Measurements from ENCODE around the gene LIPC. TPM values are rescaled to one million over a fixed set of nuclear protein-coding genes. Genes with fewer than 3 reads are reported as not detected.

LIPC gene
- polyA plus RNA-seq, 1 of the 3 experiments (the other 2 are of a cell fraction), result not detected

DNA sequence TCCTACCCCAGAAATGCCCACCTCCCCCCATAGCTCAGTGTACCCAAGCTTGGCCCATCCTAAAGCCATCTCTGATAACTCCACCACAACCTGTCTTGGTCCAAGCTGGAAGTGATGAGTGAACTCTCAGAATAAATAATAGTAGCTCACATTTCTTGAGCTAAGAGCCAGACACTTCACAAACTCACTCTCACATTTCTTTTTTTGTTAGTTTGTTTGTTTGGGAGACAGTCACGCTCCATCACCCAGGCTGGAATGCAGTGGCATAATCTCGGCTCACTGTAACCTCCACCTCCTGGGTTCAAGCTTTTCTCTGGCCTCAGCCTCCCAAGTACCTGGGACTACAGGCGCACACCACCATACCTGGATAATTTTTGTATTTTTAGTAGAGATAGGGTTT is 46.2 kb downstream of the LIPC start:
- Histone ChIP-seq H3K27me3 (ENCODE audit: insufficient read depth) (no peaks in the 10 kb centered on the region), H4K20me1 (ENCODE audit: insufficient read depth) (no peaks in the 10 kb centered on the region), H3K79me2 (ENCODE audit: insufficient read depth) (no peaks in the 10 kb centered on the region), H2AFZ (ENCODE audit: low read depth) (no peak overlapping the region), H3F3A (replicated peaks; ENCODE audit: insufficient read depth) (no peaks in the 10 kb centered on the region), H3K4me3 (ENCODE audit: low read depth in 2 of 2, low read length in 1 of 2) (no peak overlapping the region), H3K36me3 (replicated peaks in 1 of 2; ENCODE audit: control insufficient read depth in 1 of 2, insufficient read depth in 2 of 2, low read length in 1 of 2) (no peaks in the 10 kb centered on the region), H3K9ac (no peak overlapping the region), H3K9me3 (no peaks in the 10 kb centered on the region), H3K27ac (ENCODE audit: low read depth in 2 of 2, low read length in 1 of 2) (no peak overlapping the region), H3K9me2 (no peaks in the 10 kb centered on the region), H3K4me1 (ENCODE audit: control insufficient read depth in 1 of 2, insufficient read depth in 2 of 2, low read depth in 1 of 2, low read length in 1 of 2) (peaks cover 0 to 10% of the 10 kb centered on the region in 2 experiments; a peak in 1 of 4 replicates), H3K4me2 (no peak overlapping the region)
- WGBS (ENCODE audit: low lambda C conversion rate), result 97% methylated on average over 3 of the region's 3 CpGs
- no peak for DNase-seq
- POLR2A ChIA-PET, result no interaction called here
- CTCF ChIA-PET, result no interaction called here
- no peak for TF ChIP-seq FOXJ3 (CRISPR knock-in tag; IDR thresholded peaks at IDR 0.05)
- TF ChIP-seq CHD2 (IDR thresholded peaks at IDR 0.05; ENCODE audit: low read length, partially characterized antibody), result no peak
- TF ChIP-seq, protein P1, sequence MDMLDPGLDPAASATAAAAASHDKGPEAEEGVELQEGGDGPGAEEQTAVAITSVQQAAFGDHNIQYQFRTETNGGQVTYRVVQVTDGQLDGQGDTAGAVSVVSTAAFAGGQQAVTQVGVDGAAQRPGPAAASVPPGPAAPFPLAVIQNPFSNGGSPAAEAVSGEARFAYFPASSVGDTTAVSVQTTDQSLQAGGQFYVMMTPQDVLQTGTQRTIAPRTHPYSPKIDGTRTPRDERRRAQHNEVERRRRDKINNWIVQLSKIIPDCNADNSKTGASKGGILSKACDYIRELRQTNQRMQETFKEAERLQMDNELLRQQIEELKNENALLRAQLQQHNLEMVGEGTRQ (IDR thresholded peaks at IDR 0.05; ENCODE audit: borderline replicate concordance, low read depth, low read length), result no peak
- no peak for TF ChIP-seq TAF1 (IDR thresholded peaks at IDR 0.05; ENCODE audit: borderline replicate concordance, low read depth, low read length)
- TF ChIP-seq, protein P2, sequence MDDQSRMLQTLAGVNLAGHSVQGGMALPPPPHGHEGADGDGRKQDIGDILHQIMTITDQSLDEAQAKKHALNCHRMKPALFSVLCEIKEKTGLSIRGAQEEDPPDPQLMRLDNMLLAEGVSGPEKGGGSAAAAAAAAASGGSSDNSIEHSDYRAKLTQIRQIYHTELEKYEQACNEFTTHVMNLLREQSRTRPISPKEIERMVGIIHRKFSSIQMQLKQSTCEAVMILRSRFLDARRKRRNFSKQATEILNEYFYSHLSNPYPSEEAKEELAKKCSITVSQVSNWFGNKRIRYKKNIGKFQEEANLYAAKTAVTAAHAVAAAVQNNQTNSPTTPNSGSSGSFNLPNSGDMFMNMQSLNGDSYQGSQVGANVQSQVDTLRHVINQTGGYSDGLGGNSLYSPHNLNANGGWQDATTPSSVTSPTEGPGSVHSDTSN (IDR thresholded peaks at IDR 0.05), result no peak
- no peak for TF ChIP-seq GABPA (IDR thresholded peaks at IDR 0.05; ENCODE audit: low read depth)
- TF ChIP-seq EZH2phosphoT487 (IDR thresholded peaks at IDR 0.05; ENCODE audit: borderline replicate concordance, low read depth), result no peak
- no peak for TF ChIP-seq NRF1 (IDR thresholded peaks at IDR 0.05; ENCODE audit: low read depth, low read length)
- TF ChIP-seq POLR2AphosphoS5 (IDR thresholded peaks at IDR 0.05; ENCODE audit: low read depth, low read length), result no peak
- no peak for TF ChIP-seq TCF12 (IDR thresholded peaks at IDR 0.05)
- TF ChIP-seq, protein P3, sequence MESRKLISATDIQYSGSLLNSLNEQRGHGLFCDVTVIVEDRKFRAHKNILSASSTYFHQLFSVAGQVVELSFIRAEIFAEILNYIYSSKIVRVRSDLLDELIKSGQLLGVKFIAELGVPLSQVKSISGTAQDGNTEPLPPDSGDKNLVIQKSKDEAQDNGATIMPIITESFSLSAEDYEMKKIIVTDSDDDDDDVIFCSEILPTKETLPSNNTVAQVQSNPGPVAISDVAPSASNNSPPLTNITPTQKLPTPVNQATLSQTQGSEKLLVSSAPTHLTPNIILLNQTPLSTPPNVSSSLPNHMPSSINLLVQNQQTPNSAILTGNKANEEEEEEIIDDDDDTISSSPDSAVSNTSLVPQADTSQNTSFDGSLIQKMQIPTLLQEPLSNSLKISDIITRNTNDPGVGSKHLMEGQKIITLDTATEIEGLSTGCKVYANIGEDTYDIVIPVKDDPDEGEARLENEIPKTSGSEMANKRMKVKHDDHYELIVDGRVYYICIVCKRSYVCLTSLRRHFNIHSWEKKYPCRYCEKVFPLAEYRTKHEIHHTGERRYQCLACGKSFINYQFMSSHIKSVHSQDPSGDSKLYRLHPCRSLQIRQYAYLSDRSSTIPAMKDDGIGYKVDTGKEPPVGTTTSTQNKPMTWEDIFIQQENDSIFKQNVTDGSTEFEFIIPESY (IDR thresholded peaks at IDR 0.05; ENCODE audit: borderline replicate concordance, low read depth), result no peak

DNA sequence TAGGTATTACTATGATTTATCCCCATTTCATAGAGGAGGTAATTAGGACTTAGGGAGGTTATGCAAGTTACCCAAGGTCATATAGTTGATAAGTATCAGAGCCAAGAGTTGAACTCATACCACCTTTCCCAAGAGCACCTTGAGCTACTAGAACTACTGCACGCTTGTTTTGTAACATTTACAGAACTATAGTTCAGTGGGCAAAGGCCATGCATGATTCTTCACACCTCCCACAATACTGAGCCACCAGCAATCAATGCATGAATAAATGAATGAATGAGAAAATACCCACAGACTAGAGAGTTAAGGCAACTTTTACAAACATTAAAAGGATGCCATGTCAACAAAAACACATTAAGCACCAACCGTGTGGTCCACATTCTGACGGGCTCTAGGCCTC is 46.8 kb downstream of the LIPC start:
- POLR2A ChIA-PET, result no interaction called here
- Histone ChIP-seq H3K9me2 (no peaks in the 10 kb centered on the region), H3K36me3 (replicated peaks in 1 of 2; ENCODE audit: control insufficient read depth in 1 of 2, insufficient read depth in 2 of 2, low read length in 1 of 2) (no peaks in the 10 kb centered on the region), H3K27me3 (ENCODE audit: insufficient read depth) (no peaks in the 10 kb centered on the region), H3K27ac (ENCODE audit: low read depth in 2 of 2, low read length in 1 of 2) (no peak overlapping the region), H3K9ac (no peak overlapping the region), H3K4me2 (no peak overlapping the region), H3K79me2 (ENCODE audit: insufficient read depth) (no peaks in the 10 kb centered on the region), H3K4me3 (ENCODE audit: low read depth in 2 of 2, low read length in 1 of 2) (no peak overlapping the region), H4K20me1 (ENCODE audit: insufficient read depth) (no peaks in the 10 kb centered on the region), H2AFZ (ENCODE audit: low read depth) (no peak overlapping the region), H3F3A (replicated peaks; ENCODE audit: insufficient read depth) (no peaks in the 10 kb centered on the region), H3K4me1 (ENCODE audit: control insufficient read depth in 1 of 2, insufficient read depth in 2 of 2, low read depth in 1 of 2, low read length in 1 of 2) (peaks cover 0 to 6% of the 10 kb centered on the region in 2 experiments; a peak in 1 of 4 replicates), H3K9me3 (no peaks in the 10 kb centered on the region)
- DNase-seq, result no peak
- TF ChIP-seq EP300 (IDR thresholded peaks at IDR 0.05; ENCODE audit: borderline replicate concordance in 1 of 2, low read depth in 1 of 2, low read length in 1 of 2), result no peak
- TF ChIP-seq RCOR1 (IDR thresholded peaks at IDR 0.05; ENCODE audit: low read length), result no peak
- no peak for TF ChIP-seq GABPA (IDR thresholded peaks at IDR 0.05; ENCODE audit: low read depth)
- no peak for TF ChIP-seq RAD21 (IDR thresholded peaks at IDR 0.05; ENCODE audit: low read length)
- TF ChIP-seq, protein P2 (IDR thresholded peaks at IDR 0.05), result no peak
- no peak for TF ChIP-seq NRF1 (IDR thresholded peaks at IDR 0.05; ENCODE audit: low read depth, low read length)
- no peak for TF ChIP-seq TEAD4 (IDR thresholded peaks at IDR 0.05; ENCODE audit: borderline replicate concordance, insufficient read depth)
- no peak for TF ChIP-seq MXI1 (IDR thresholded peaks at IDR 0.05; ENCODE audit: low read depth, low read length)
- no peak for TF ChIP-seq ELF1 (IDR thresholded peaks at IDR 0.05)
- TF ChIP-seq IRF3 (IDR thresholded peaks at IDR 0.05; ENCODE audit: low read depth, low read length), result no peak
- no peak for TF ChIP-seq USF1 (IDR thresholded peaks at IDR 0.05; ENCODE audit: borderline replicate concordance, low read depth)
- no peak for TF ChIP-seq FOXJ3 (CRISPR knock-in tag; IDR thresholded peaks at IDR 0.05)
- TF ChIP-seq YY1 (IDR thresholded peaks at IDR 0.05; ENCODE audit: low read depth), result no peak
- no peak for TF ChIP-seq FOSL2 (IDR thresholded peaks at IDR 0.05; ENCODE audit: borderline replicate concordance, low read depth)
- CTCF ChIA-PET, result interaction anchor here (1.0 kb wide), 1 partner anchor 24 kb away, joined by 3 read pairs; no protein-coding TSS in a partner anchor
- 91% methylated on average over 3 of the region's 3 CpGs for WGBS (ENCODE audit: low lambda C conversion rate)
